ENCODE results near the gene SNCAIP.

- TF ChIP-seq CTCF (conservative IDR thresholded peaks at IDR 0.05 in 1 of 2, IDR thresholded peaks at IDR 0.05 in 1 of 2; ENCODE audit: extremely low read depth in 1 of 2, insufficient read depth in 1 of 2, low read depth in 1 of 2, low read length in 2 of 2) (no peak), EZH2 (IDR thresholded peaks at IDR 0.05; ENCODE audit: borderline replicate concordance, low read length) (no peak)
Observed at GRCh38 chr5:122462486-122462885, 150.4 kb downstream of the SNCAIP start.

Data from mammary epithelial cell (primary cell).